Activated CD8-positive, alpha-beta memory T cell treated with anti-CD3 and anti-CD28 coated beads, Interleukin-2, amount 50 U/mL, for 1 hour (primary cell): Measurements from ENCODE around the gene EEF1AKMT3.

Experiments used
- DNase-seq: peaks from one replicate; pipeline ENCODE4 v3.0.0-alpha.2; 2020; ENCODE audit errors: extremely low read depth

The EEF1AKMT3 gene

GRCh38 chr12:57772429-57773322, at the start of gene EEF1AKMT3:
EEF1AKMT3 (plus strand) TSS chr12:57772614; CDS start chr12:57772725, 111 bp downstream.
- DNase-seq, result no peak

GRCh38 chr12:57722716-57723629, 49.4 kb upstream of the EEF1AKMT3 start:
- DNase-seq, result no peak

- no peak for DNase-seq
Measured at GRCh38 chr12:57723630-57723962, 48.8 kb upstream of the EEF1AKMT3 start.

GRCh38 chr12:57724003-57724935, 48.1 kb upstream of the EEF1AKMT3 start:
- DNase-seq, result no peak

- DNase-seq, result no peak
Measured at GRCh38 chr12:57724936-57725740, 47.3 kb upstream of the EEF1AKMT3 start.

- no peak for DNase-seq
Measured at GRCh38 chr12:57725851-57726150, 46.6 kb upstream of the EEF1AKMT3 start.

- DNase-seq, result no peak
Measured at GRCh38 chr12:57726151-57726883, 46.1 kb upstream of the EEF1AKMT3 start.

- DNase-seq, result no peak
Measured at GRCh38 chr12:57726884-57727757, 45.3 kb upstream of the EEF1AKMT3 start.

GRCh38 chr12:57727758-57728395, 44.5 kb upstream of the EEF1AKMT3 start:
- DNase-seq, result no peak

GRCh38 chr12:57729321-57729844, 43.0 kb upstream of the EEF1AKMT3 start:
- DNase-seq, result no peak

- no peak for DNase-seq
Measured at GRCh38 chr12:57730336-57731067, 41.9 kb upstream of the EEF1AKMT3 start.

GRCh38 chr12:57731411-57732080, 40.9 kb upstream of the EEF1AKMT3 start:
- no peak for DNase-seq

GRCh38 chr12:57732270-57732669, 40.1 kb upstream of the EEF1AKMT3 start:
- DNase-seq, result no peak

GRCh38 chr12:57732726-57733593, 39.5 kb upstream of the EEF1AKMT3 start:
- no peak for DNase-seq

- no peak for DNase-seq
Measured at GRCh38 chr12:57733928-57734327, 38.5 kb upstream of the EEF1AKMT3 start.

GRCh38 chr12:57734591-57734990, 37.8 kb upstream of the EEF1AKMT3 start:
- DNase-seq, result no peak
